Measurements from ENCODE around the gene RBL1.
"Not testable (repeated sequence)": the region's sequence is repeated elsewhere in the genome, so short reads cannot be mapped to it uniquely, and the experiment has no call there.

RBL1 gene

DNA sequence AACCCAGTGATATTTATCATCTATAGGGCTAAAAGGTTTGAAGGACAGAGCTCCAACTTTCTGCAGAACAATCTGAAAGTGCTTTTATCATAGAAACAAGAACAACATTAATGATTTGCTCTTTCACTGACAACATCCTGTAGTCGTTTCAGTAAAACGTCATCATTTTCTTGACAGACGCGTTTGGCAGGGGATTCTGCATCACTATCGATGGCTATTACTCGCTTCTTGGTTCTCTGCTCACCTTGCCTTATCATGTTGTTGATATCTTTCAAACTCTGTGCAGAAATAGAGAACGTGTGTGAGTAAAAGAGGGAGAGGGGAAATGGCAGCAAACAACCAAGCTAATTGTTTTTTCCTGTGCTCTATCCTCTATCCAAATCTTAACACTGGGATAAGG, 97.1 kb downstream of the RBL1 start:
- H3K4me3 ChIP-seq (ENCODE audit: low read depth, low read length), result no peak overlapping the region

- no peak overlapping the region for H3K4me3 ChIP-seq (ENCODE audit: low read depth, low read length)
Observed at GRCh38 chr20:36997121-36997520, 98.7 kb downstream of the RBL1 start.

DNA sequence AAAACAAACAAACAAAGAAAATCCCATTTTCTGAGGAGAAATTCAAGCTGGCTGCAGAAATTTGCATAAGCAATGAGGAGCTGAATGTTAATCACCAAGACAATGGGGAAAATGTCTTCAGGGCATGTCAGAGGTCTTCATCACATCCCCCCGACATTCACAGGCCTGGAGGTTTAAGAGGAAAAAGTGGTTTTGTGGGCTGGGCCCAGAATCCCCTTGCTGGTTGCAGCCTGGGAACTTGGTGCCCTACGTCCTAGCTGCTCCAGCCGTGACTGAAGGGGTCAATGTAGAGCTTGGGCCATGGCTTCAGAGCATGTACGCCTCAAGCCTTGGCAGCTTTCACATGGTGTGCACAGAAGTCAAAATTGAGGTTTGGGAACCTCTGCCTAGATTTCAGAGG, 101.6 kb downstream of the RBL1 start:
- not testable (repeated sequence) for H3K4me3 ChIP-seq (ENCODE audit: low read depth, low read length)

GRCh38 chr20:36992802-36993334, 102.9 kb downstream of the RBL1 start:
- no peak overlapping the region for H3K4me3 ChIP-seq (ENCODE audit: low read depth, low read length)

GRCh38 chr20:36991703-36992102, 104.1 kb downstream of the RBL1 start:
- H3K4me3 ChIP-seq (ENCODE audit: low read depth, low read length), result no peak overlapping the region

DNA sequence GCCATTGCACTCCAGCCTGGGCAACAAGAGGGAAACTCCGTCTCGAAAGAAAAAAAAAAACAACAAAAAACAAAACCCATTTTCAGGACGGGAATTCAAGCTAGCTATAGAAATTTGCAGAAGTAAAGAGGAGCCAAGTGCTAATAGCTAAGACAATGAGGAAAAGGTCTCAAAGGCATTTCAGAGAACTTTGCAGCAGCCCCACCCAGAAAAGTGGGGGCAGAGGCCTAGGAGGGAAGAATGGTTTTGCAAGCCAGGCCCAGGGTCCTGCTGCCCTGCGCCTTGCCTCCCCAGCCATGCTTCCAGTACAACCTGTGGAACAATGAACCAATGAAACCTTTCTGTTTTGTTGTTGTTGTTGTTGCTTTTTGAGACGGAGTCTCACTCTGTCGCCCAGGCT, 106.0 kb downstream of the RBL1 start:
- no peak overlapping the region for H3K4me3 ChIP-seq (ENCODE audit: low read depth, low read length)

- H3K4me3 ChIP-seq (ENCODE audit: low read depth, low read length), result no peak overlapping the region
Observed at GRCh38 chr20:36988494-36988966, 107.3 kb downstream of the RBL1 start.

DNA sequence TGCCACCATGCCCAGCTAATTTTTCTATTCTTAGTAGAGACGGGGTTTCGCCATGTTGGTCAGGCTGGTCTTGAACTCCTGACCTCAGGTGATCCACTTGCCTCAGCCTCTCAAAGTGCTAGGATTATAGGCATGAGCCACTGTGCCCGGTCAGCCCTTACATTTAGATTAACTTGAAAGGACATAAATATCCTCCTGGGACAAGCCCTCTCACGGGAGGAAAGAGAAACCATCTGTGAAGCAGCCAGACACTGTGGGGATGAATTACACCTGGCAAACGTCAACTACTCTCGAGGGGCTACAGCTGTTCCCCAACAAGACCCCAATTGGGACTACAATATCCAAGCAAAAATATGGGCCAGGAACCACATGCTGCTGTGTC, 111.5 kb downstream of the RBL1 start:
- H3K4me3 ChIP-seq (ENCODE audit: low read depth, low read length), result no peak overlapping the region

GRCh38 chr20:36975099-36975818, 120.5 kb downstream of the RBL1 start:
- no peak overlapping the region for H3K4me3 ChIP-seq (ENCODE audit: low read depth, low read length)

GRCh38 chr20:36974660-36975059, 121.1 kb downstream of the RBL1 start:
- no peak overlapping the region for H3K4me3 ChIP-seq (ENCODE audit: low read depth, low read length)

DNA sequence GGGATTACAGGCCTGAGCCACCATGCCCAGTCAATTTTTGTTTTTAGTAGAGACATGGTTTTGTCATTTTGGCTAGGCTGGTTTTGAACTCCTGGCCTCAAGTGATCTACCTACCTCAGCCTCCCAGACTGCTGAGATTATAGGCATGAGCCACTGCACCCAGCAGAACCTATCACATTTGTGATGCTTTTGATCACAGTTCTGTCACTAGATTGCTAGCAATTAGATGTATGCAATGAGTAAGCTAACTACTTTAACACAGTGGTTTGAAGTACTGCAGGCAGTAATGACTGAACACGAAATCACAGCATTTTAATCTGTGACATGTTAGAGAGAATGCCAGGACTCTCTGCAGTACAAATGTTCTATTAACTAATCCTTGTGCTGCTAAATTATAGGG, 124.7 kb downstream of the RBL1 start:
- no peak overlapping the region for H3K4me3 ChIP-seq (ENCODE audit: low read depth, low read length)

- H3K4me3 ChIP-seq (ENCODE audit: low read depth, low read length), result no peak overlapping the region
Observed at GRCh38 chr20:36969478-36970186, 126.2 kb downstream of the RBL1 start.

- H3K4me3 ChIP-seq (ENCODE audit: low read depth, low read length), result no peak overlapping the region
Observed at GRCh38 chr20:36969051-36969450, 126.7 kb downstream of the RBL1 start.

DNA sequence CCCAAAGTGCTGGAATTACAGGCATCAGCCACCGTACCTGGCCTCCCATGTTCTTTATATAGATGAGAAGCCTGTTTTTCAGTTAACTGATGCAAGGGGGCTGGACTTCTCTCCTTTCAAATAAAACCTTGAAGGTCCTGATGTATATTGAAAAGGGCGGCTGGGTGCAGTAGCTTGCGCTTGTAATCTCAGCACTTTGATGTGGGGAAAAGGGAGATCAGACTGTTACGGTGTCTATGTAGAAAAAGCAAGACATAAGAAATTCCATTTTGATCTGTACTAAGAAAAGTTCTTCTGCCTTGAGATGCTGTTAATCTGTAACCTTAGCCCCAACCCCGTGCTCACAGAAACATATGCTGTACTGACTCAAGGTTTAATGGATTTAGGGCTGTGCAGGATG, 128.2 kb downstream of the RBL1 start:
- H3K4me3 ChIP-seq (ENCODE audit: low read depth, low read length), result no peak overlapping the region

DNA sequence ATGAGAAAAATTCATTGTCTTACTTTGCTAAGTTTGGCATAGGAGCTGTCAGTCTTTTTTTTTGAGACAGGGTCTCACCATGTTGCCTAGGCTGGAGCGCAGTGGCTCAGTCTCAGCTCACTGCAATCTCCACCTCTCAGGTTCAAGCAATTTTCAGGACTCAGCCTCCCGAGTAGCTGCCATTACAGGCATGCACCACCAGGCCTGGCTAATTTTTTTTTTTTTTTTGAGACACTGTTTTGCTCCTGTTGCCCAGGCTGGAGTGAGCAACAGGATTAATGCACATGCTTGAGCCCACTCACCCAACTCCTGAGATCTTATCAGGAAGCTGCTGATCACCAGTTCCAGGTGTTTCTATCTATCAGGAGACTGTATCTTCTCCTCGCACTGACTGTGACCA, 128.8 kb downstream of the RBL1 start:
- H3K4me3 ChIP-seq (ENCODE audit: low read depth, low read length), result not testable (repeated sequence)

DNA sequence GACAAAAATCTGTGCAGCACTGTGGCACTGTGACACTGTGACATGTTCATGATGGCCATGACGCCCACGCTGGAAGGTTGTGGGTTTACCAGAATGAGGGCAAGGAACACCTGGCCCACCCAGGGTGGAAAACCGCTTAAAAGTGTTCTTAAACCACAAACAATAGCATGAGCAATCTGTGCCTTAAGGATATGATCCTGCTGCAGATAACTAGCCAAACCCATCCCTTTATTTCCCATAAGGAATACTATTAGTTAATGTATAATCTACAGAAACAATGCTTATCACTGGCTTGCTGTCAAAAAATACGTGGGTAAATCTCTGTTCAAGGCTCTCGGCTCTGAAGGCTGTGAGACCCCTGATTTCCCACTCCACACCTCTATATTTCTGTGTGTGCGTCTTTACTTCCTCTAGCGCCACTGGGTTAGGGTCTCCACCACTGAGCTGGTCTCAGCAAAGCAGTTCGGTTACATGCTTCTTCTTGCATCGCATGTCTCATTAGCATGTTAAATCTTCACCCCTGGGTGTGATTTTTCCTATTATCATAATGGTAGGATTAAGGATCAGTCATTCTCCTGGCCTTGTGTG, 133.3 kb downstream of the RBL1 start:
- not testable (repeated sequence) for H3K4me3 ChIP-seq (ENCODE audit: low read depth, low read length)

- no peak overlapping the region for H3K4me3 ChIP-seq (ENCODE audit: low read depth, low read length)
Observed at GRCh38 chr20:36959242-36959641, 136.6 kb downstream of the RBL1 start.

GRCh38 chr20:36957875-36958667, 137.7 kb downstream of the RBL1 start:
- H3K4me3 ChIP-seq (ENCODE audit: low read depth, low read length), result no peak overlapping the region

- no peak overlapping the region for H3K4me3 ChIP-seq (ENCODE audit: low read depth, low read length)
Observed at GRCh38 chr20:36956674-36957073, 139.1 kb downstream of the RBL1 start.

GRCh38 chr20:36956016-36956415, 139.8 kb downstream of the RBL1 start:
- no peak overlapping the region for H3K4me3 ChIP-seq (ENCODE audit: low read depth, low read length)

Data from iPS-11a (cell line).